ENCODE results near the gene LGALS12. TPM values are rescaled to one million over a fixed set of nuclear protein-coding genes. Genes with fewer than 3 reads are reported as not detected.

The LGALS12 gene
- total and polyA plus RNA-seq, 2 of the 13 experiments (the other 11 are each of a cell fraction or from before 2014, with no cell fraction given) = not detected

DNA sequence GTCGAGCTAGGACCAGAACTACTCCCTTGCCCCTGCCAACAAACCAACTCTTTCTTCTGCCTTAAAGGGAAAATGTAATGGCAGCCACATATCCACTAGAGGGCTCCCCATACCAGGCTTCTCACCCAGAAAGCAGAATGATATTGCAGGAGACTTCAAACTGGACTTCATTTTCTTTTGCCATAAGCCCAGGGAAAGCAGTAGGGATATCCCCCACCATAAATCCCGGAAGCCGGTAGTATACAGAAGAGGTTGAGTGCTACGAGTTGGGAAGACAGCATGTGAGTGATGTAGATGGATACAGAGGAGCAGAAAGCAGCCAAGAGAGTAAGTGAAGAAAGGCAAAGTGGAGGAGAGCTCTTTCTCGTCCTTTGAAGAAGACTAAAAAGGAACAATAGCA is 27.0 kb upstream of the LGALS12 start (continued):
- TF ChIP-seq ZNF687 (CRISPR knock-in tag; IDR thresholded peaks at IDR 0.05) (no peak), ZNF441 (CRISPR knock-in tag; IDR thresholded peaks at IDR 0.05; ENCODE audit: borderline replicate concordance) (no peak), SMAD1 (CRISPR knock-in tag; IDR thresholded peaks at IDR 0.05; ENCODE audit: borderline replicate concordance, low read depth) (no peak), JARID2 (CRISPR knock-in tag; IDR thresholded peaks at IDR 0.05; ENCODE audit: insufficient replicate concordance) (no peak), SMC3 (IDR thresholded peaks at IDR 0.05; ENCODE audit: low read length) (peak; percentile 96), GMEB2 (CRISPR knock-in tag; IDR thresholded peaks at IDR 0.05; ENCODE audit: low read depth) (no peak), CBX2 (IDR thresholded peaks at IDR 0.05; ENCODE audit: low read depth, low read length) (no peak), CBX2 (CRISPR knock-in tag; IDR thresholded peaks at IDR 0.05; ENCODE audit: low read depth) (no peak), ZNF773 (CRISPR knock-in tag; IDR thresholded peaks at IDR 0.05; ENCODE audit: borderline replicate concordance) (no peak), NFIC (IDR thresholded peaks at IDR 0.05; ENCODE audit: low read length) (no peak), GATAD1 (CRISPR knock-in tag; IDR thresholded peaks at IDR 0.05) (no peak), MIXL1 (CRISPR knock-in tag; IDR thresholded peaks at IDR 0.05) (0 out of 2 replicates have a peak, but pooled peaks have one; percentile 17), ZNF713 (CRISPR knock-in tag; IDR thresholded peaks at IDR 0.05) (no peak), MED1 (CRISPR knock-in tag; IDR thresholded peaks at IDR 0.05) (0 out of 2 replicates have a peak, but pooled peaks have one; percentile 22), NR2F6 (IDR thresholded peaks at IDR 0.05) (no peak), NR2F6 (CRISPR knock-in tag; IDR thresholded peaks at IDR 0.05) (no peak), KAT8 (CRISPR knock-in tag; IDR thresholded peaks at IDR 0.05) (0 out of 2 replicates have a peak, but pooled peaks have one; percentile 17), PRDM4 (CRISPR knock-in tag; IDR thresholded peaks at IDR 0.05; ENCODE audit: borderline replicate concordance) (no peak), ZNF607 (CRISPR knock-in tag; IDR thresholded peaks at IDR 0.05; ENCODE audit: borderline replicate concordance) (no peak), ZSCAN9 (CRISPR knock-in tag; IDR thresholded peaks at IDR 0.05; ENCODE audit: borderline replicate concordance) (no peak), NFYC (CRISPR knock-in tag; IDR thresholded peaks at IDR 0.05) (no peak), ZNF781 (CRISPR knock-in tag; IDR thresholded peaks at IDR 0.05; ENCODE audit: borderline replicate concordance, not compliant biosample characterization) (no peak), STAG1 (CRISPR knock-in tag; IDR thresholded peaks at IDR 0.05) (peak; percentile 93)
- TF ChIP-seq, protein P1, sequence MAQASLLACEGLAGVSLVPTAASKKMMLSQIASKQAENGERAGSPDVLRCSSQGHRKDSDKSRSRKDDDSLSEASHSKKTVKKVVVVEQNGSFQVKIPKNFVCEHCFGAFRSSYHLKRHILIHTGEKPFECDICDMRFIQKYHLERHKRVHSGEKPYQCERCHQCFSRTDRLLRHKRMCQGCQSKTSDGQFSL (CRISPR knock-in tag; IDR thresholded peaks at IDR 0.05) = no peak
